GM12878 (cell line): ENCODE data around the gene PCBP4. TPM values are rescaled to one million over a fixed set of nuclear protein-coding genes. Genes with fewer than 3 reads are reported as not detected.
A peak's percentile ranks its signal among the peaks of the same experiment; 100 is the strongest.

Experiments used
- CTCF ChIP-seq, 3 experiments: IDR thresholded peaks in 2 of 3; conservative IDR thresholded peaks in 1 of 3; 2 replicates each; pipeline ENCODE4 v1.5.1; 2011; ENCODE audit warnings: low read depth in 3 of 3, low read length in 3 of 3, mild to moderate bottlenecking in 3 of 3, control low read depth in 2 of 3, moderate library complexity in 2 of 3, inconsistent platforms in 1 of 3, mixed read lengths in 1 of 3; ENCODE audit not compliant: control insufficient read depth in 2 of 3, insufficient read depth in 1 of 3; ENCODE audit errors: extremely low read depth in 1 of 3
- KLF5 ChIP-seq: fragments of 450-650 bp; IDR thresholded peaks from 2 replicates; pipeline ENCODE4 v1.6.1; 2014; ENCODE audit warnings: mild to moderate bottlenecking; ENCODE audit not compliant: partially characterized antibody
- MLLT1 ChIP-seq: fragments of 450-650 bp; IDR thresholded peaks from 2 replicates; pipeline ENCODE4 v1.6.1; 2016; ENCODE audit warnings: mild to moderate bottlenecking
- PAX8 ChIP-seq: fragments of 450-650 bp; IDR thresholded peaks from 2 replicates; pipeline ENCODE4 v1.6.1; 2017; ENCODE audit warnings: mild to moderate bottlenecking, moderate library complexity
- PKNOX1 ChIP-seq: fragments of 450-650 bp; IDR thresholded peaks from 2 replicates; pipeline ENCODE4 v1.6.1; 2016; ENCODE audit warnings: mild to moderate bottlenecking
- POU2F2 ChIP-seq: IDR thresholded peaks from 3 replicates; pipeline ENCODE4 v1.6.1; 2011; ENCODE audit warnings: low read depth, mild to moderate bottlenecking, low read length, borderline replicate concordance
- SMAD5 ChIP-seq: IDR thresholded peaks from 2 replicates; pipeline ENCODE4 v1.6.1; 2016; ENCODE audit warnings: antibody characterized with exemption, low read depth
- ZNF207 ChIP-seq: fragments of 450-650 bp; IDR thresholded peaks from 2 replicates; pipeline ENCODE4 v1.6.1; 2014; ENCODE audit warnings: antibody characterized with exemption, mild to moderate bottlenecking, borderline replicate concordance
- ZNF274 ChIP-seq: IDR thresholded peaks from one replicate; pipeline ENCODE4 v1.8.0; 2011; ENCODE audit not compliant: insufficient read length, insufficient read depth
- ZNF384 ChIP-seq: IDR thresholded peaks from 2 replicates; pipeline ENCODE4 v1.6.1; 2012; ENCODE audit warnings: low read depth, mild to moderate bottlenecking, low read length, improper control_type of control experiment, borderline replicate concordance
- ZNF687 ChIP-seq: fragments of 450-650 bp; IDR thresholded peaks from 2 replicates; pipeline ENCODE4 v1.6.1; 2017; ENCODE audit warnings: mild to moderate bottlenecking, moderate library complexity
- polyA plus RNA-seq, 11 experiments: library from polyadenylated mRNA; depleted of rRNA in 4 of 11; unstranded in 6 of 11; stranded (reverse) in 5 of 11; fragments of >200 nt; fragmentation: Nextera tagmentation in 4 of 11; fragmentation: Illumina TruSeq in 1 of 11; extraction: Ambion mirVana in 4 of 11; extraction: Trizol in 1 of 11; gene quantifications; 1 replicate in 1 of 11; 2 replicates in 10 of 11; pipeline versions ENCODE4 v1.2.1 to v1.2.3, GENCODE V29; 2011 to 2016; ENCODE audit warnings: inconsistent platforms in 2 of 11, missing spikeins in 2 of 11, low read depth in 1 of 11
- total RNA-seq, 4 experiments: library from RNA; depleted of rRNA in 3 of 4; stranded (reverse); fragments of >200 nt in 3 of 4; fragmentation: Illumina TruSeq in 1 of 4; extraction: Trizol in 1 of 4; gene quantifications; 2 replicates each; pipeline versions ENCODE4 v1.2.1 to v1.2.3, GENCODE V29; 2013 to 2021
- TF ChIP-seq, protein P1 (sequence below): fragments of 450-650 bp; IDR thresholded peaks from 2 replicates; pipeline ENCODE4 v1.6.1; 2017; ENCODE audit warnings: low read depth, mild to moderate bottlenecking, moderate library complexity
- TF ChIP-seq, protein P2 (sequence below): fragments of 450-650 bp; IDR thresholded peaks from 2 replicates; pipeline ENCODE4 v1.6.1; 2016; ENCODE audit warnings: mild to moderate bottlenecking, moderate library complexity, borderline replicate concordance

PCBP4 gene
- total and polyA plus RNA-seq, 10 of the 15 experiments (the other 5 are each of a cell fraction or from before 2014, with no cell fraction given): 0.05 to 14.5 (median 4.2) TPM

- no peak for TF ChIP-seq CTCF (IDR thresholded peaks at IDR 0.05 in 2 of 3, conservative IDR thresholded peaks at IDR 0.05 in 1 of 3; ENCODE audit: control insufficient read depth in 2 of 3, extremely low read depth in 1 of 3, insufficient read depth in 1 of 3, low read depth in 3 of 3, low read length in 3 of 3)
- TF ChIP-seq, protein P1, sequence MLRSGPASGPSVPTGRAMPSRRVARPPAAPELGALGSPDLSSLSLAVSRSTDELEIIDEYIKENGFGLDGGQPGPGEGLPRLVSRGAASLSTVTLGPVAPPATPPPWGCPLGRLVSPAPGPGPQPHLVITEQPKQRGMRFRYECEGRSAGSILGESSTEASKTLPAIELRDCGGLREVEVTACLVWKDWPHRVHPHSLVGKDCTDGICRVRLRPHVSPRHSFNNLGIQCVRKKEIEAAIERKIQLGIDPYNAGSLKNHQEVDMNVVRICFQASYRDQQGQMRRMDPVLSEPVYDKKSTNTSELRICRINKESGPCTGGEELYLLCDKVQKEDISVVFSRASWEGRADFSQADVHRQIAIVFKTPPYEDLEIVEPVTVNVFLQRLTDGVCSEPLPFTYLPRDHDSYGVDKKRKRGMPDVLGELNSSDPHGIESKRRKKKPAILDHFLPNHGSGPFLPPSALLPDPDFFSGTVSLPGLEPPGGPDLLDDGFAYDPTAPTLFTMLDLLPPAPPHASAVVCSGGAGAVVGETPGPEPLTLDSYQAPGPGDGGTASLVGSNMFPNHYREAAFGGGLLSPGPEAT: peak; percentile 91
- TF ChIP-seq PKNOX1: peak; percentile 74
- TF ChIP-seq KLF5: no peak
- TF ChIP-seq ZNF274: no peak
- TF ChIP-seq ZNF207: peak; percentile 94
- peak; percentile 97 for TF ChIP-seq SMAD5
- no peak for TF ChIP-seq PAX8
- no peak for TF ChIP-seq MLLT1
- TF ChIP-seq POU2F2: peak; percentile 88
- TF ChIP-seq, protein P2, sequence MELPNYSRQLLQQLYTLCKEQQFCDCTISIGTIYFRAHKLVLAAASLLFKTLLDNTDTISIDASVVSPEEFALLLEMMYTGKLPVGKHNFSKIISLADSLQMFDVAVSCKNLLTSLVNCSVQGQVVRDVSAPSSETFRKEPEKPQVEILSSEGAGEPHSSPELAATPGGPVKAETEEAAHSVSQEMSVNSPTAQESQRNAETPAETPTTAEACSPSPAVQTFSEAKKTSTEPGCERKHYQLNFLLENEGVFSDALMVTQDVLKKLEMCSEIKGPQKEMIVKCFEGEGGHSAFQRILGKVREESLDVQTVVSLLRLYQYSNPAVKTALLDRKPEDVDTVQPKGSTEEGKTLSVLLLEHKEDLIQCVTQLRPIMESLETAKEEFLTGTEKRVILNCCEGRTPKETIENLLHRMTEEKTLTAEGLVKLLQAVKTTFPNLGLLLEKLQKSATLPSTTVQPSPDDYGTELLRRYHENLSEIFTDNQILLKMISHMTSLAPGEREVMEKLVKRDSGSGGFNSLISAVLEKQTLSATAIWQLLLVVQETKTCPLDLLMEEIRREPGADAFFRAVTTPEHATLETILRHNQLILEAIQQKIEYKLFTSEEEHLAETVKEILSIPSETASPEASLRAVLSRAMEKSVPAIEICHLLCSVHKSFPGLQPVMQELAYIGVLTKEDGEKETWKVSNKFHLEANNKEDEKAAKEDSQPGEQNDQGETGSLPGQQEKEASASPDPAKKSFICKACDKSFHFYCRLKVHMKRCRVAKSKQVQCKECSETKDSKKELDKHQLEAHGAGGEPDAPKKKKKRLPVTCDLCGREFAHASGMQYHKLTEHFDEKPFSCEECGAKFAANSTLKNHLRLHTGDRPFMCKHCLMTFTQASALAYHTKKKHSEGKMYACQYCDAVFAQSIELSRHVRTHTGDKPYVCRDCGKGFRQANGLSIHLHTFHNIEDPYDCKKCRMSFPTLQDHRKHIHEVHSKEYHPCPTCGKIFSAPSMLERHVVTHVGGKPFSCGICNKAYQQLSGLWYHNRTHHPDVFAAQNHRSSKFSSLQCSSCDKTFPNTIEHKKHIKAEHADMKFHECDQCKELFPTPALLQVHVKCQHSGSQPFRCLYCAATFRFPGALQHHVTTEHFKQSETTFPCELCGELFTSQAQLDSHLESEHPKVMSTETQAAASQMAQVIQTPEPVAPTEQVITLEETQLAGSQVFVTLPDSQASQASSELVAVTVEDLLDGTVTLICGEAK: peak; percentile 99
- no peak for TF ChIP-seq ZNF384
- peak; percentile 46; the same call in 1 of the 2 replicates for TF ChIP-seq ZNF687
Observed at GRCh38 chr3:51995346-51996163, 28.3 kb upstream of the PCBP4 start, which contains the start of gene RPL29 (continued).
